Inflammatory macrophage treated with lipopolysaccharide for 1 hour (primary cell): Measurements from ENCODE around the gene XPR1.

Experiments used
- DNase-seq, 2 donors: peaks; one replicate each; pipeline ENCODE4 v3.0.0-alpha.2; 2020 to 2022

The XPR1 gene

DNA sequence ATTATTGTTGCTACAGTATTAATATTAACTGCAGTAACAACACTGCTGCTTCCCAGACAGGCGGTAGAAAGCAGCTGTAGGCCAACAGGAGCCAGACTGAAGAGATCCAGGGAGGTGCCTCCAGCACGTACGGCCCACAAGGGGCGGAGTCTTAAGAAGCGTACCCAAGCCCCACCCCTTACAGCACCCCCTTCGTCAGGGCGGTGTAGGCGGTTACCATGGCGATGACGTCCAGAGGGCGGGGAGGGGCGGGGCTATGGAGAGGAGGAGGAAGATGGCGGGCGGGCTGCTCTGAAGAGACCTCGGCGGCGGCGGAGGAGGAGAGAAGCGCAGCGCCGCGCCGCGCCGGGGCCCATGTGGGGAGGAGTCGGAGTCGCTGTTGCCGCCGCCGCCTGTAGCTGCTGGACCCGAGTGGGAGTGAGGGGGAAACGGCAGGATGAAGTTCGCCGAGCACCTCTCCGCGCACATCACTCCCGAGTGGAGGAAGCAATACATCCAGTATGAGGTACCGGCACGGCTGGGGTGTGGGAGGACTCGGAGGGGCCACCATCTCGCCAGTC lies at the start of gene XPR1:
Gene XPR1 (plus strand): TSS at position 257 of the 560 bp plus-strand sequence. CDS start 180 bp downstream, at position 437.
- peak; percentile 97 to 99 for DNase-seq

- DNase-seq, result no peak
Observed at GRCh38 chr1:180584869-180585268, 47.0 kb upstream of the XPR1 start.

GRCh38 chr1:180585994-180586359 lies 45.8 kb upstream of the XPR1 start:
- DNase-seq, result no peak

DNA sequence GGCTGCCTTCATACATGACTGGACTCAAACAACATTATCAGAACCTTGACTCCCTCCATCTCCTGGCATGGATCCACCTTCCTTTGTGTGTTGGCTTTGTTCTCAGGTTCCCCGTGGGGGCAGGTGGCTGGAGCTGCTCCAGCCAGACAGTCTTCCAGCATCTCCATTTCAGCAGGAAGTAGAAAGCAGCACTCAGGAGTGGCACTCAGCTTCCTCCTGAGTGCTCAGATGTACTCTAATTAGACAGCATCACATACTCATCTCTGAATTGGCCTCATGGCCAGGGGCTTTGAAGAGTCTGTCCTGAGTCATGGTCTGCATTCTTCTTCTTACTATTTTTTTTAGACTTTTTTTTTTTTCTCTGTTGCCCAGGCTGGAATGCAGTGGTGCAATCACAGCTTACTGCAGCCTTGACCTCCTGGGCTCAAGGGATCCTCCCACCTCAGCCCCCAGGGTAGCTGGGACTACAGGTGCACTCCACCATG lies 45.1 kb upstream of the XPR1 start:
- no peak for DNase-seq

DNA sequence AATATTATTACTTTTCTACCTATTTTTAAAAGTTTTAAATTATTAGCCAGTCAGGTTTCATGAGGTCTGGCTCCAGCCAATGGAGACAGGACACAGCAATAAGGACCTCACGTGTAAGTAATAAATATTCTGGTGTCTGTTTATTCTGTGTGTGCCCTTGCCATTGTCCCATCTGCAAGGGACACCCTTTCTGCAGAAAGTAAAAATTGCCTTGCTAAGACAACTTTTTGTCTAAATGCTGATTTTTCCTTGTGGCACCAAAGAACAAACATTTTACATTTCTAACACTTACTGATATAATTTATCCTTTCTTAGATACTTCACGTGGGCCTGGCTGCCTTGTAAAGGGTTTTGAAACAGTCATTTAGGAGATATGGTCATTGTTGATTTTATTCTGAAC lies 43.7 kb upstream of the XPR1 start:
- no peak for DNase-seq

GRCh38 chr1:180590889-180591288 lies 40.9 kb upstream of the XPR1 start:
- no peak for DNase-seq

DNA sequence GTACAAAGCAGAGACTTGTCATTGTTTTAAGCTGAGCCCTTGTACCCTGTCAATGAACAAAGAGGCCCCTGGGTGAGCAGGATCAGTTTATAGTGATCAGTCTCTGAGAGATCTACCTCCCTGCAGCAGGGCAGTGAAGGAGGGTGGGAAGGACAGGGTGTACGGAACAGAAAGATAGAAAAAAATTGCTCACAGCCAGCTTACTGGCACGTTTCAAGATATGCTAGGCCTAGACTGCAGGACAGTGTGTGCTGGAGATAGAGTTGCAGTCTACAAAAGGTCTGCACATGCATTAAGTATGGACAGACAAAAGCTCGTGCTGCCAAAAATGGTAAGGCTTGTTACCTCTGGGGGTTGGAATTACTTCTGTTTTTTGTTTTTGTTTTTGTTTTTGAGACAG lies 38.4 kb upstream of the XPR1 start:
- DNase-seq, result no peak

DNA sequence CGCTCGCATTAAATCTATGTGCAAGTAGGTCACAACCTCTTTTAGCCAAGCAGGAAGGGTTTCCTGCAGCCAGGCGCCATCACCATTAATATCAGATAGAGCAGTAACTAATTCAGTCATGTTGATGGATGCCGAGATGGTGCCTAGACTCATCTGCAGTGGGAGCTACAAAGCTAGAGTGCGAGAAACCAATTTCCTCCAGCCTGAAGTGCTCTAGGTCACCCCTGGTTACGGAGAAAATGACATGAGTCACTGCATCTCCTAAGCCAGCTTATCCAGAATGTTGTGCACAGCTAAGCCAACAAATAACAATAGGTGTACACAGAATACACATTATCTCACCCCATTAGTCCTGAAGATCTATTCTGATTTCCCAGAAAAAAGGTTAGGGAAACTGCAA lies 37.1 kb upstream of the XPR1 start:
- no peak for DNase-seq

- no peak for DNase-seq
Observed at GRCh38 chr1:180595966-180596365, 35.9 kb upstream of the XPR1 start.

GRCh38 chr1:180597520-180597919 lies 34.3 kb upstream of the XPR1 start:
- DNase-seq, result no peak

DNA sequence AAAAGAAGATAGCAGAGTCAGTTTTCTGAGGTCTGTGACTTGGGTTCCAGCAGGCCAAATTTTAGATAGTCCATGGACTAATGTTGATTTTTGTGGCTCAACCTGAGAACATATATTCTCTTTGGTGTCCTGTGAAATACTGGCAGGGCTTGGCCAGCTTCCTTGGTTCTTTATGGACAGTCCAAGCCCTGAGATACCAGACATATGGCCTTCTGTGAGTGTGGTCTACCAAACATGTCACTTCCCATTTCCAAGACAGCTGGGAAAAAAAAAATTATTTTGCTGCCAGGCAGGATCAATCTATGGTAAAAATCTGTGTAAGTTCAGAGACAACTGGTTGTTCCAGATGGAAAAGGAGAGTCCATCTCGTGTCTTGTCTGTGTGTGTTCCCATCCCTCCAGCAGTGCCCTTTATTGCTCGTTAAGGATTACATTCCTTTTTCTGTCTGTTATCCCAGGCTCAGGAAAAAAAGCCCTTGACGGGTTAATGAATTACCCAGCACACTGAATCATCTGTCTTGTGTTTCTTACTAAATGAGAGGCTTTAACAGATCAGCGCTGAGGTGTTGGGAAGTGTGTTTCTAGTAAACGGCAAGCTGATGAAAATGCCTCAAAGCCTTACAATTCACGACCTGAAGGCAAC lies 33.4 kb upstream of the XPR1 start:
- no peak for DNase-seq

DNA sequence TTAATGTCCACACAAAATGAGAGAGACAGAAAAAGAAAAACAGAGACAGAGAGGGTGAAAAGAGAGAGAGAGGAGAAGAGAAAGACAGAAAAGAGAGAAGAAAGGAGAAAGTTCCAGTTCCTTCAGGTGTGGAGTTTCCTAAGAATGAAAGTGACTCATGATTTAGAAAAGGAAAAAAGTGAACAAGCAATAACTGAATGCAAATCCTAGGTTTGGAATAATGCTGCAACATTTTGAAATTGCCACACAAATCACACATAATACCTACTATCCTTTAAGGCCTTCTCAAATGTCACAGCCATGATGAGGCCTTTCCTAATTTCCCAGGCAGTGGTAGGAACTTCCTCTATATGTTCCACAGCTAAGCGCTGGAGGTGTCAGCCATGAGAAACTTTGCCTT lies 31.5 kb upstream of the XPR1 start:
- DNase-seq, result no peak

- DNase-seq, result no peak
Observed at GRCh38 chr1:180601512-180601911, 30.3 kb upstream of the XPR1 start.

DNA sequence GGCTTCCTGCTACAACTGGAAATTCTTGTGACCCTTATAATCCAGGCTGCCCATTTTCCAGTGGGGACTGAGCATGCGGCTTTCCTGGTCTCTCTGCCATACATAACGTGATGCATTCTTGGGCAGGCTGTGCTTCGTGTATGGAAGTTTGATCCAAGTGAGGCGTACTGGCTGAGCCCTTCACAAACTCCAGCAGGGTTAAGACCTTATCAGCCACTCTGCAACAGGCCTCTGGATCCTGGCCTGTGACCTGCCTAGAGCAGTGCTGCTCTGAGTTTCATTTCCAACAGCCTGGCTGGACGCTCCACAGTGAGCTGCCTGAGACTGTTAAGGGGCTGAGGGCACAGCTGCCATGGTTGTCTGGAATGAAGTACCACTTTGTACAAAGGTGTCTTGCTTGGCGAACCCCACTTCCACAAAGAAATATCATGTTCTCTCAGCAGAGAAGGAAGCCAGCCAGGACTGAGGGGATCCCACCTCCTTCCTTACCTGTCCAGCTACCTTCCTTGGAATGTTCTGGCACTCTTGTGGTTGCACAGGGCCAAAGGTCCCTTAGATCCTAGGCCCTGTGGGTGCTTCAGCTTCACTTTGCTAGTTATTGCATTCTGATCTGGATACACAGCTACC lies 28.5 kb upstream of the XPR1 start:
- DNase-seq, result no peak

- no peak for DNase-seq
Observed at GRCh38 chr1:180603850-180604226, 28.0 kb upstream of the XPR1 start.

DNA sequence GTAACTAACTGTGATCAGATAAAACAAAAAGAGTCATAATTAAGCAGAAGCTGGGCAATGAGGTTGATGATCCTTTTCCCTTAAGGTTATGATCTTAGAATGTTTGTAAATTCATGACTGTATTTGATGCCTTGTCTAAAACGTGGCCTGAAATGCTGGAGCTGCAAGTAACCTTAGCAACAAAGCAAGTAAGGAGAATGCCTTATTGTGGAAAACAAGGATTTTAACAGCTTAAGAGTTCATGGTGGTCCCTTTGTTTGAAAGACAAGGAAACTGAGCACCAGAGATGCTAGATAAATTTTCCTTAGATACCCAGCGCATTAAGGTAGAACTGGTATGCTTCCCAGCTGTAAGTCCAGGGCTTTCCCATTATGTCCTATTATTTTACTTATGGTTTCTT lies 25.7 kb upstream of the XPR1 start:
- no peak for DNase-seq

GRCh38 chr1:180609643-180610555 lies 21.9 kb upstream of the XPR1 start:
- peak in 1 of 2 donors; percentile 18 for DNase-seq

DNA sequence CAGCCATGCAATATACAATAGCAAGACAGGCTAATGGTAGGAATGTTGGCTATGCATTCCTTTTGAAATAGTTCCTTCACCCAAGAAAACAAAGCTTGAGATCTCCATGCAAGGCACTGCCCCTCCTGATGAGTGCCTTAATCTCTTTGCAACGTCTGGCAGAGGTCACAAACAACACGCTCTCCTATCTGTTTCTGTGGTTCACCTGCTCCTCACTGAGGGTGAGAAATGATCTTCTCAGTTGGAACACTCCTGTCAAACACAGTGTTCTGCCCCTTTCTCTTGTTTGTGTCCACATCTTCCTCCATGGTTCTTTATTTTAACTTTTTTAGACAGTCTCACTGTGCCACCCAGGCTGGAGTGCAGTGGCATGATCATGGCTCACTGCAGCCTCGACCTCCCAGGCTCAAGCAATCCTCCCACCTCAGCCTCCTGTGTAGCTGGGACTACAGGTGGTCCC lies 21.2 kb upstream of the XPR1 start:
- no peak for DNase-seq

DNA sequence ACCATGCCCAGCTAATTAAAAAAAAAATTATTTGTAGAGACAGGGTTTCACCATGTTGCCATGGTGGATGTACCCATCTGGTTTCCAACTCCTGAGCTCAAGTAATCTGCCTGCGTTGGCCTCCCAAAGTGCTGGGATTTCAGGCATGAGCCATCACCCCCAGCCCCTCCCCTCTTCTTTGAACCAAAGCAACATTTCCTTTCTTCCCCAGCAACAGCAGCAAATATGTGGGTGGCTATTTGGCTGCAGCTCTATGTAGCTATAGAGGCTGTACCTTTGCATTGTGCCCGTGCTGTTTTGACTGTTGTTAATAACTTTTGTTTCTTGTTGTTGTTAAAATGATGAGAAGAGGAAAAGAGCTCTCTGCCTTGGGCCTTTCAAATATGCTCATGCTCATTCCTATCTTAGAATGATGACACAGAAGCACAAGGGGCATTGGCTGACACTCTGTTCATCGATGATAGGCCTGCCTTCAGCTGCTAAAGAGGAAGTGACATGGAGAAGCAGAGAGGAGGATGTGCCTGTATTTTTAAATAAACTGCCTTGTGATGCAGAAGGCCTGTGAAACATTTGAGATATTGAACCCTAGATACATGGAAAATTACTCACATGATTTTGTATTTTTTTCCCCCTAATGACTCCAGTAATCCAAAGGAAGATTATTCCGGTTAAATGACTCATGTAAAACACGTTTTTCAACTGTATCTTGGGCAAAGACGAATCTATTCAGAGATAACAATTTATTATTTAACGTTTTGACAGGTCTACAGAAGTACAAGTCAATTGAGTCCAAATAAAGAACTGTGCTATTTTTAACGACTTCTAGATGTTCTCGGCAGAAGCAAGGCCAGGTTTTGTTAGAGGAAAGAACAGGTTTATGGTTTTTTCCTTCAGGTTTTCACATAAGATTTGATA lies 20.5 kb upstream of the XPR1 start:
- peak; percentile 79 to 90 for DNase-seq

DNA sequence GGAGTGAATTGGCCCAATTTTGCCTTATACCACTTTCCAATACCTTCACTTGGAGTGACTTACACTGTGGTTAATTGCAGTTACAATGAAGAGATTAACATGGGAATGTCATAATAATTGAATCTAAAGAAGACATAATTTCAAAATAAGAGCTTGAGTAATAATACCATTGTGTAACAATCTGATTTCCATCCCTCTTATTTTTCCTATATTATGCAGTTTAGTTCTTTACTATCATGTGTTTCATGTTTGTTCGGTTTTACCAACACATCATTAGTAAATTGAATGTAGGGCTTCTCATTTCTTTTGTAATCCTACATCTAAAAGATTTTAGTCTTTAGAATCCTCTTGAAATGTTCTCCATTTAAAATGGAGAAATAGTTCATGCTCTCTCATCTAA lies 19.2 kb upstream of the XPR1 start:
- DNase-seq, result peak; percentile 74 to 82

GRCh38 chr1:180614730-180615129 lies 17.1 kb upstream of the XPR1 start:
- no peak for DNase-seq
